ENCODE data around the gene C19orf53. TPM values are rescaled to one million over a fixed set of nuclear protein-coding genes. Genes with fewer than 3 reads are reported as not detected.

C19orf53 gene
- total and polyA plus RNA-seq, 2 donors (not counting 3 experiments of a cell fraction or from before 2014, with no cell fraction given): 113 to 239 TPM

- ChIA-PET POLR2A (no interaction called here), CTCF (no interaction called here)
- dilution Hi-C loops (cut with MboI; ENCODE audit: extremely low pct_ligation_motif_present, low sequenced_read_pairs): no loop called here
These were observed 15.5 kb upstream of the C19orf53 start for GRCh38 chr19:13758795-13759194.

GRCh38 chr19:13761423-13761822, 12.8 kb upstream of the C19orf53 start:
- H3K36me3 ChIP-seq (ENCODE audit: control insufficient read depth in 2 of 2, extremely low read depth in 1 of 2, insufficient read depth in 2 of 2, low read length in 2 of 2): peaks cover 22 to 42% of the 10 kb centered on the region in 2 experiments
- H3K27ac ChIP-seq (ENCODE audit: insufficient read depth, low read depth, low read length): no peak overlapping the region
- FAIRE-seq: no peak
- TF ChIP-seq GATA2 (IDR thresholded peaks at IDR 0.05; ENCODE audit: insufficient read depth, insufficient read length, low read depth, low read length): no peak
- no peak for TF ChIP-seq MAX (IDR thresholded peaks at IDR 0.05; ENCODE audit: insufficient read depth, insufficient read length)
- no peak for TF ChIP-seq POLR2AphosphoS5 (IDR thresholded peaks at IDR 0.05; ENCODE audit: insufficient read depth, low read depth, low read length)
- no peak for TF ChIP-seq MYC (IDR thresholded peaks at IDR 0.05; ENCODE audit: low read depth, low read length)
- peak in 1 of 2 donors; percentile 17 for TF ChIP-seq CTCF (IDR thresholded peaks at IDR 0.05; ENCODE audit: extremely low read depth in 1 of 2, insufficient read depth in 1 of 2, low read depth in 1 of 2, low read length in 2 of 2)
- H3K4me2 ChIP-seq (ENCODE audit: insufficient read depth, low read length): no peak overlapping the region
- dilution Hi-C loops (cut with MboI; ENCODE audit: extremely low pct_ligation_motif_present, low sequenced_read_pairs): no loop called here
- no peaks in the 10 kb centered on the region for H4K20me1 ChIP-seq (replicated peaks; ENCODE audit: control insufficient read depth, extremely low read depth, insufficient read depth, low read length)
- peaks cover 18% of the 10 kb centered on the region for H3K79me2 ChIP-seq (ENCODE audit: control insufficient read depth, insufficient read depth, low read length)
- intact Hi-C loops (cut with micrococcal nuclease): no loop called here
- H2AFZ ChIP-seq (ENCODE audit: low read depth, low read length): no peak overlapping the region
- no peak overlapping the region for H3K4me3 ChIP-seq (replicated peaks in 1 of 3; ENCODE audit: insufficient read depth in 1 of 3, low read depth in 1 of 3, low read length in 3 of 3)
- peaks cover 12% of the 10 kb centered on the region for H3K4me1 ChIP-seq (ENCODE audit: control insufficient read depth, extremely low read depth, insufficient read depth, low read length)
- no peaks in the 10 kb centered on the region for H3K9me3 ChIP-seq (replicated peaks; ENCODE audit: control insufficient read depth, insufficient read depth, low read length)
- POLR2A ChIA-PET: no interaction called here
- CTCF ChIA-PET: interaction anchor here (1.1 kb wide), 1 partner anchor 11 kb away, joined by 3 read pairs; no protein-coding TSS in a partner anchor
- DNase-seq (ENCODE audit: low read depth, low spot score): no peak
- BruUV-seq (replicated peaks): no TSS peak
- H3K27me3 ChIP-seq (ENCODE audit: control insufficient read depth in 2 of 2, insufficient read depth in 2 of 2, low read length in 2 of 2): no peaks in the 10 kb centered on the region
- no peak overlapping the region for H3K9ac ChIP-seq (replicated peaks; ENCODE audit: extremely low read depth, insufficient read depth, low read length)
- no peaks in the 10 kb centered on the region for H3K9me1 ChIP-seq (replicated peaks; ENCODE audit: control insufficient read depth, extremely low read depth, insufficient read depth, low read length)

More at GRCh38 chr19:13758795-13759194, 15.5 kb upstream of the C19orf53 start:
- no peak for TF ChIP-seq CTCF (IDR thresholded peaks at IDR 0.05; ENCODE audit: extremely low read depth in 1 of 2, insufficient read depth in 1 of 2, low read depth in 1 of 2, low read length in 2 of 2)
- H3K4me1 ChIP-seq (ENCODE audit: control insufficient read depth, extremely low read depth, insufficient read depth, low read length): peaks cover under 1% of the 10 kb centered on the region
- H3K27me3 ChIP-seq (ENCODE audit: control insufficient read depth in 2 of 2, insufficient read depth in 2 of 2, low read length in 2 of 2): no peaks in the 10 kb centered on the region
- intact Hi-C loops (cut with micrococcal nuclease): no loop called here
- no peak overlapping the region for H3K4me2 ChIP-seq (ENCODE audit: insufficient read depth, low read length)
- no peak overlapping the region for H3K27ac ChIP-seq (ENCODE audit: insufficient read depth, low read depth, low read length)
- no peaks in the 10 kb centered on the region for H4K20me1 ChIP-seq (replicated peaks; ENCODE audit: control insufficient read depth, extremely low read depth, insufficient read depth, low read length)
- no peak overlapping the region for H3K4me3 ChIP-seq (replicated peaks in 1 of 3; ENCODE audit: insufficient read depth in 1 of 3, low read depth in 1 of 3, low read length in 3 of 3)
- no peak for FAIRE-seq
- peaks cover 32 to 55% of the 10 kb centered on the region in 2 experiments for H3K36me3 ChIP-seq (ENCODE audit: control insufficient read depth in 2 of 2, extremely low read depth in 1 of 2, insufficient read depth in 2 of 2, low read length in 2 of 2)
- BruUV-seq (replicated peaks): no TSS peak
- H3K9ac ChIP-seq (replicated peaks; ENCODE audit: extremely low read depth, insufficient read depth, low read length): no peak overlapping the region
- H2AFZ ChIP-seq (ENCODE audit: low read depth, low read length): no peak overlapping the region
- H3K9me3 ChIP-seq (replicated peaks; ENCODE audit: control insufficient read depth, insufficient read depth, low read length): no peaks in the 10 kb centered on the region
- no peak for DNase-seq (ENCODE audit: low read depth, low spot score)
- H3K9me1 ChIP-seq (replicated peaks; ENCODE audit: control insufficient read depth, extremely low read depth, insufficient read depth, low read length): no peaks in the 10 kb centered on the region
- peaks cover under 1% of the 10 kb centered on the region for H3K79me2 ChIP-seq (ENCODE audit: control insufficient read depth, insufficient read depth, low read length)
